ENCODE measurements around the gene GGT5.

GGT5 gene

GRCh38 chr22:24181088-24181995 is 63.5 kb downstream of the GGT5 start, which contains the start of gene SUSD2:
TSS of gene SUSD2 (plus strand) at chr22:24181487. CDS start at chr22:24181520, 33 bp downstream.
- H3K4me2 ChIP-seq, result no peak within 1 kb of the TSS
- H4K20me1 ChIP-seq (ENCODE audit: insufficient read depth), result no peaks in the 10 kb centered on the region
- no peak within 1 kb of the TSS for H2AFZ ChIP-seq (ENCODE audit: low read depth)
- no peaks in the 10 kb centered on the region for H3K27me3 ChIP-seq (ENCODE audit: insufficient read depth, low read depth)
- H3K27ac ChIP-seq, result no peak within 1 kb of the TSS
- no peak within 1 kb of the TSS for H3K4me3 ChIP-seq (IDR thresholded peaks at IDR 0.05; ENCODE audit: insufficient read depth, low read depth, low read length)
- no peak within 1 kb of the TSS for H3K9ac ChIP-seq
- H3K79me2 ChIP-seq (ENCODE audit: insufficient read depth, low read depth), result no peaks in the 10 kb centered on the region
- H3K4me1 ChIP-seq (ENCODE audit: low read depth, poor library complexity, severe bottlenecking), result no peaks in the 10 kb centered on the region
- TF ChIP-seq, protein P1, sequence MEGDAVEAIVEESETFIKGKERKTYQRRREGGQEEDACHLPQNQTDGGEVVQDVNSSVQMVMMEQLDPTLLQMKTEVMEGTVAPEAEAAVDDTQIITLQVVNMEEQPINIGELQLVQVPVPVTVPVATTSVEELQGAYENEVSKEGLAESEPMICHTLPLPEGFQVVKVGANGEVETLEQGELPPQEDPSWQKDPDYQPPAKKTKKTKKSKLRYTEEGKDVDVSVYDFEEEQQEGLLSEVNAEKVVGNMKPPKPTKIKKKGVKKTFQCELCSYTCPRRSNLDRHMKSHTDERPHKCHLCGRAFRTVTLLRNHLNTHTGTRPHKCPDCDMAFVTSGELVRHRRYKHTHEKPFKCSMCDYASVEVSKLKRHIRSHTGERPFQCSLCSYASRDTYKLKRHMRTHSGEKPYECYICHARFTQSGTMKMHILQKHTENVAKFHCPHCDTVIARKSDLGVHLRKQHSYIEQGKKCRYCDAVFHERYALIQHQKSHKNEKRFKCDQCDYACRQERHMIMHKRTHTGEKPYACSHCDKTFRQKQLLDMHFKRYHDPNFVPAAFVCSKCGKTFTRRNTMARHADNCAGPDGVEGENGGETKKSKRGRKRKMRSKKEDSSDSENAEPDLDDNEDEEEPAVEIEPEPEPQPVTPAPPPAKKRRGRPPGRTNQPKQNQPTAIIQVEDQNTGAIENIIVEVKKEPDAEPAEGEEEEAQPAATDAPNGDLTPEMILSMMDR (conservative IDR thresholded peaks at IDR 0.05; ENCODE audit: low read depth, low read length), result no peak
- no peaks in the 10 kb centered on the region for H3K36me3 ChIP-seq (ENCODE audit: insufficient read depth)

GRCh38 chr22:24180316-24181087 is 64.4 kb downstream of the GGT5 start:
- no peak overlapping the region for H3K9ac ChIP-seq
- TF ChIP-seq, protein P1 (conservative IDR thresholded peaks at IDR 0.05; ENCODE audit: low read depth, low read length), result no peak
- H3K4me1 ChIP-seq (ENCODE audit: low read depth, poor library complexity, severe bottlenecking), result no peaks in the 10 kb centered on the region
- H3K79me2 ChIP-seq (ENCODE audit: insufficient read depth, low read depth), result no peaks in the 10 kb centered on the region
- no peak overlapping the region for H2AFZ ChIP-seq (ENCODE audit: low read depth)
- no peaks in the 10 kb centered on the region for H4K20me1 ChIP-seq (ENCODE audit: insufficient read depth)
- no peak overlapping the region for H3K4me3 ChIP-seq (IDR thresholded peaks at IDR 0.05; ENCODE audit: insufficient read depth, low read depth, low read length)
- no peaks in the 10 kb centered on the region for H3K36me3 ChIP-seq (ENCODE audit: insufficient read depth)
- no peak overlapping the region for H3K27ac ChIP-seq
- no peak overlapping the region for H3K4me2 ChIP-seq
- no peaks in the 10 kb centered on the region for H3K27me3 ChIP-seq (ENCODE audit: insufficient read depth, low read depth)

DNA sequence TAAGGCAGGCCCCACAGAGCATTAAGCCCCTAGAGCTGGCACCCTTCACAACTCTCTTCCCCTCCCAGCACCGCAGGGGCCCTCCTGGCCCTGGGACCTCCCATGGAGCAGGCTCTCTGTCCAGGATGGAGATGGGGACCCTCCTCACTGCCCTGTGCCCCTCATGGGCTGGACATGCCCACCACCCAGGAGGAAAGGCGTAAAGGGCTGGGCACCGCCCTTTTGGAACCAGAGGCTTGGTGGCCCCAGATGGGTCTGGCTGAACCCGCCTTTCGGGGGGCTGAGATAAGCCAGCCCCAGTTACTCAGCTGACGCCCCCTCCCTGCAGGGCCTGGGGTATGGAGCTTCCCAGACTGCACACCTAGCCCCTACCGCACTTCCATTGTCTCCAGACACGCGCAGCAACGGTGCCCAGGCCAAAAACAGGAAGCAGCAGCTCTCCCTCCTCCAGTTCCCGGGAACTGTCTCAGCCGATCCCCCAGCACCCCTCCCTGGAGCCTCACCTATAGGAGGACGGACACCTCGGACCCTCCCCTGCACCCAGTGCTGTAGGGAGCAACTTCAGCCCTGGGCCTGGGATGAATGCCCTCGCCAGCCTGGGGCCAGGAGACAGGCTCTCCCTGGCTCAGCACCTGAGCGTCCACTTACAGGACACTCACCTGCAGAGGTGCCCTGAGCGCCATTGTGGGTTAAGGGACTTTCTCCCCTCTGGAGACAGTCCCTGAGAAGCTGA is 65.2 kb downstream of the GGT5 start:
- Histone ChIP-seq H3K4me3 (IDR thresholded peaks at IDR 0.05; ENCODE audit: insufficient read depth, low read depth, low read length) (no peak overlapping the region), H3K79me2 (ENCODE audit: insufficient read depth, low read depth) (no peaks in the 10 kb centered on the region)
- TF ChIP-seq, protein P1 (conservative IDR thresholded peaks at IDR 0.05; ENCODE audit: low read depth, low read length), result no peak

More for the DNA sequence above, 65.2 kb downstream of the GGT5 start:
- no peak overlapping the region for H3K9ac ChIP-seq
- H3K36me3 ChIP-seq (ENCODE audit: insufficient read depth), result no peaks in the 10 kb centered on the region
- no peaks in the 10 kb centered on the region for H3K27me3 ChIP-seq (ENCODE audit: insufficient read depth, low read depth)
- no peak overlapping the region for H3K27ac ChIP-seq
- no peak overlapping the region for H2AFZ ChIP-seq (ENCODE audit: low read depth)
- no peak overlapping the region for H3K4me2 ChIP-seq
- H3K4me1 ChIP-seq (ENCODE audit: low read depth, poor library complexity, severe bottlenecking), result no peaks in the 10 kb centered on the region
- H4K20me1 ChIP-seq (ENCODE audit: insufficient read depth), result no peaks in the 10 kb centered on the region
